Measurements from ENCODE around the gene DLGAP1.

- TF ChIP-seq SUZ12 (IDR thresholded peaks at IDR 0.05; ENCODE audit: extremely low read depth, insufficient read depth, insufficient read length): no peak
- TF ChIP-seq YY1 (IDR thresholded peaks at IDR 0.05; ENCODE audit: insufficient read depth, insufficient read length): no peak
- no peak for TF ChIP-seq ZNF274 (IDR thresholded peaks at IDR 0.05; ENCODE audit: low read depth, low read length)
Observed at GRCh38 chr18:3911413-3911812, 543.7 kb downstream of the DLGAP1 start.
